Measurements from ENCODE around the gene GZF1.

GZF1 gene

GRCh38 chr20:23410916-23411695, 49.1 kb downstream of the GZF1 start:
- DNase-seq, result no peak

- DNase-seq, result no peak
These were observed 50.0 kb downstream of the GZF1 start for GRCh38 chr20:23412026-23412425.

GRCh38 chr20:23413862-23414422, 52.0 kb downstream of the GZF1 start:
- no peak for DNase-seq

DNA sequence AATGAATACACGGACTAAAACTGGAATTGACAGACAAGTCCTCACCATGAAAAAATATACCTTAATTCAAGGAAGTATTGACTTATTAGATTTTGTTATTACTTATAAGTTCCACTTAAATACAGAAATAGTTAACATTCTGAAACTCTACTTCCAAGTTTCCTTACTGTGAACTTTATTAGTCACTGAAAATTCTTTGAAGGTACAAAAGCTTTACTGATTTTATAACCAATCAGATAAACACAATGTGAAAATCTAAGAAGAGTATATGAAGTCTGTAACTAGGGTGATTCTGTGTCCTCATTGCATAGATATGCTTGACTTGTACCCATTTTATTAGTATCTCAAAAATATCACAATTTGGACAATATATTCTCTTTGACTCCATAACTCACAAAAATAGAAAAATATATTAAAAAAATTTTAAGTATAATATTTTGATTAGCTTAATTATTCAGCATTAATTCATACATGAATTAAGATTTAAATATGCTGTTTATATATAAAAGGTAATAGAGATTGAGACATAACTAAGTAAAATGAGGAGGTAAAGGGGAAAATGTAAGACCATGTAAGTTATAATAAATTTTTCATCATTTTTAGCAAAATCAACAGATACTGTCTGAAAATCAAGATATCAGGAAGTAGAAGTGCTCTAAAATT, 52.7 kb downstream of the GZF1 start:
- DNase-seq, result no peak

DNA sequence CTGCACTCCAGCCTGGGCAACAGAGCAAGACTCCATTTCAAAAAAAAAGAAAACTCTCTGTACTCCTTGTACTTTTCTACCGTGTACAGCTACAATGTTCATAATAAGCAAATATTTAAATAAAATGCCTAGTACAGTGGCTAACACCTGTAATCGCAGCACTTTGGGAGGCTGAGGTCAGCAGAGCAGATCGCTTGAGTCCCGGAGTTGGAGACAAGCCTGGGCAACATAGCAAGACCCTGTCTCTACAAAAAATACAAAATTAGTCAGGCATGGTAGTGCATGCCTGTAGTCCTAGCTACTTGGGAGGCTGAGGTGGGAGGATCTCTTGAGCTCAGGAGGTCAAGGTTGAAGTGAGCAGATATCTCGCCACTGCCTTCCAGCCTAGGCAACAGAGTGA, 53.6 kb downstream of the GZF1 start:
- no peak for DNase-seq

GRCh38 chr20:23415959-23416583, 54.1 kb downstream of the GZF1 start:
- DNase-seq, result peak; percentile 22

DNA sequence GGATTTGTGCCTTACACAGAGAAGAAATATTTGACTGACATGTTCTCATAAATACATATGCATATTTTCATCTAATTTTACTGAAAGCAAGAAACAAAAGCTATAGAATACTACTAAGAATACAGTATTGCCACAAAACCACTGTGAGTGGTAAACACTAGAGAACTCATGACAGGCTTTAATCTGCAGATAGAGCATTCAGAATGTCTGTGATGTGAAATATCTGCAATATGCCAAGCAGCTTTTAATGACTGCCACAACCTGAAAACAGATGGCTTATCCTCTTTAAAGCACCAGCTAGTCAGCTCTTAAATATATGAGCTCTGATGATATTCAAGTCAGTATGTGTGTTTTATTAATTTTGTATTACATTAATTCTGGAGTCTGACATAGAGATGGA, 55.9 kb downstream of the GZF1 start:
- no peak for DNase-seq

- no peak for DNase-seq
These were observed 57.6 kb downstream of the GZF1 start for GRCh38 chr20:23419657-23419994.

DNA sequence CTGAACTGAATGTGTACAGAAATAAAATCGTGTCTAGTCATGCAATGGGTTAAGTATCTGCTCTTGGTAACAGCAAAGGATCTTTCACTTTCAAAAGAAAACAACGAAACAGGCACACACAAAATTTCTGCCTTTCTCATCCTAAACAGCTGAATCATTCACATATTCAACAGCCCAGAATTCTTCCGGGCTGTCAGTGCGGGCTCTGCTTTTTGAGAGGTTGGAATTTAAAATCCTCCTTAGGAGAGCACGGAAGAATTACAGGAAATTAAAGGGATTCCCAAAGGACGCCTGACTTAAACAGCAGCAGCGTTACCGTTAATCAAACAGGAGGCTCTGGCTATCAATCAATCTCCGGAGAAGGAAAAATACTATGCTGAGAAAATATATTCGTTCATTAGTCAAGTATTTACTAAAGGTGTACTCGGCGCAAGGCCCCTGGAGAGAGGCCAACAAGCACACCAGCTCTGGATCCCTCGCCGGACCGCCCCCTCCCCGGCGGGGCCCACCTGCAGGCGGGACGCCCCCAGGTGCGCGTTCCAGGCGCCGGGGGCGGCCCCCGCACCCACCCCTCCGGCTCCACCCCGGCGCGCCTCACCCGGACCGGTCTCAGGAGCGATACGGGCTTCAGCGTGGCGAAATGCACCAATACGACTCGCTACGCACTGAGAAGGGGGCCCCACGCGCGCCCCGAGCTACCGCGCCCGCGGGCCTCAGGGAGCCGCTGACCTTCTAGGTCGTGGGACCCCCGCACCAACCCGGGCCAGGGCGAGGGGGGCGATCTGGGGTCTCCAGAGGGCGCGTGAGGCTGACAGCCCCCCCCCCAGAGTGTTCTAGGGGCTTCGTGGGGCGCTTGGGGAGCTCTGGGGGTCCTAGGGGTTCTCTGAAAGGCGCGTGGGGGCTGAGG, 58.3 kb downstream of the GZF1 start:
- DNase-seq, result peak; percentile 53

DNA sequence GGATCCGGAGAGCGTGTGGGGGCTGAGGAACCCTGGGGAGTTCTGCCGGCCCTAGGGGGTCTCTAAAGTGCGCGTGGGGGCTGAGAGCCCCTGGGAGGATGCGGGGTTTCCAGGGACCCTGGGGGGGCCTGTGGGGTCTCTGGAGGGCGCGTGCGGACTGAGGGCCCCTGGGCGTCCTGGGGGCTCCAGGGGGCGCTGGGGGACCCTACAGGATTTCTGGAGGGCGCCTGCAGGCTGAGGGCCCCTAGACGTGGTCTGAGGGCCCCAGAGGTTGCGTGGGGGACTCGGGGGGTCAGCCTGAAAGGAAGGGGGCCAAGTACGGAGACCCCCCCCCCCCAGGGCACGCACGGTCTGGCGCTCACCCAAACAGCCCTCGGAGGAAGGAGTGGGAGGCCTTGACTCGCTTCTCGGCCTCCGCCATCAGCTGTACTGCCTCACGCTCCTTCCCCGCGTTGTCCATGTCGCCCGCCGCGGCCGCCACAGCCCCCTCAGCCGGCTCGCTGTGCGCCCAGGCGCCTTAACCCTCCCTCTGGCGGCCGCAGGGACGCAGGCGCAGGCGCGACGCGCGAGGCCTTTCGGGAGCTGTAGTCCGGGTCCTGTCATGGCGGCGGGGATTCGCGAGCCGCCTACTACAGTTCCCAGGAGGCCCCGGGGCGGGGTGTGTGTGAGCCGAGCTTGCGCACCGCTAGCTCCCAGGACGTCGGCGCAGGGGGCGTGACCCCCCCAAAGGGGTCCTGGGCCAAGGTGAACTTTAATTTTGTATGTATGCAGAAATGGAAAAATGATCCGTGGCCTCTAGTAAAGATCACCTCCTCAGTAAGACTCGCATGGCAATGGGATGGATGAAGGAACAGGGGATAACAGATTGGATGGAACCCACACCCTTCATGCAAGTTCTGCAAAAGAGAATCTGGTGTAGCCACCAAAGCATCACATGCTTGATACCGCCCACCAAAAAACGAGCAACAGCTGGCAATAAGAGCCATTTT, 59.3 kb downstream of the GZF1 start, which contains the start of gene NAPB:
NAPB (minus strand) TSS at position 546 of the 989 bp plus-strand sequence; CDS start at position 460, 86 bp downstream.
- DNase-seq, result peak; percentile 96

All from activated CD4-positive, alpha-beta T cell treated with anti-CD3 and anti-CD28 coated beads, Interleukin-2, amount 50 U/mL, for 16 hours (primary cell).